Mesendoderm (in vitro differentiated cells): ENCODE results near the gene TIMP3.
A peak's percentile ranks its signal among the peaks of the same experiment; 100 is the strongest.

Experiments
- DNase-seq: peaks from one replicate; pipeline ENCODE4 v3.0.0; 2013
- H2AK5ac ChIP-seq: 2 replicates; pipeline ENCODE4 v1.6.1; 2013; ENCODE audit warnings: low read length, inconsistent platforms
- H2BK120ac ChIP-seq: 2 replicates; pipeline ENCODE4 v1.6.1; 2013; ENCODE audit warnings: low read depth, mild to moderate bottlenecking, low read length, moderate library complexity, mixed read lengths
- H2BK15ac ChIP-seq: replicated peaks from 2 replicates; pipeline ENCODE4 v1.6.1; 2013; ENCODE audit warnings: low read depth, mild to moderate bottlenecking, moderate library complexity
- H2BK5ac ChIP-seq: 2 replicates; pipeline ENCODE4 v1.6.1; 2013; ENCODE audit warnings: low read length, inconsistent platforms
- H3K18ac ChIP-seq: 2 replicates; pipeline ENCODE4 v1.6.1; 2013; ENCODE audit warnings: mild to moderate bottlenecking, low read length, mixed read lengths
- H3K23ac ChIP-seq: one replicate; pipeline ENCODE4 v1.6.1; 2013; ENCODE audit warnings: low read length
- H3K27ac ChIP-seq: 2 replicates; pipeline ENCODE4 v1.5.1; 2013; ENCODE audit warnings: low read depth, mild to moderate bottlenecking, inconsistent platforms, low read length, moderate library complexity
- H3K27me3 ChIP-seq: 2 replicates; pipeline ENCODE4 v1.6.1; 2013; ENCODE audit warnings: low read length, control low read depth, mild to moderate bottlenecking, inconsistent platforms; ENCODE audit not compliant: insufficient read depth, poor library complexity
- H3K36me3 ChIP-seq: 2 replicates; pipeline ENCODE4 v1.6.1; 2013; ENCODE audit warnings: low read length, inconsistent platforms; ENCODE audit not compliant: control insufficient read depth, insufficient read depth
- H3K4ac ChIP-seq: one replicate; pipeline ENCODE4 v1.6.1; 2013; ENCODE audit warnings: low read depth, mild to moderate bottlenecking, low read length, moderate library complexity
- H3K4me1 ChIP-seq: 2 replicates; pipeline ENCODE4 v1.6.1; 2013; ENCODE audit warnings: low read depth, low read length, inconsistent platforms; ENCODE audit not compliant: control insufficient read depth
- H3K4me2 ChIP-seq: 2 replicates; pipeline ENCODE4 v1.6.1; 2013; ENCODE audit warnings: low read length
- H3K4me3 ChIP-seq: 2 replicates; pipeline ENCODE4 v1.5.1; 2013; ENCODE audit warnings: mild to moderate bottlenecking, low read length
- H3K56ac ChIP-seq: one replicate; pipeline ENCODE4 v1.6.1; 2013; ENCODE audit warnings: low read length
- H3K79me1 ChIP-seq: 2 replicates; pipeline ENCODE4 v1.6.1; 2013; ENCODE audit warnings: low read length, inconsistent platforms
- H3K79me2 ChIP-seq: 2 replicates; pipeline ENCODE4 v1.6.1; 2013; ENCODE audit warnings: mild to moderate bottlenecking, low read length; ENCODE audit not compliant: control insufficient read depth, insufficient read depth
- H3K9ac ChIP-seq: 2 replicates; pipeline ENCODE4 v1.6.1; 2013; ENCODE audit warnings: low read length, inconsistent platforms
- H4K5ac ChIP-seq: one replicate; pipeline ENCODE4 v1.6.1; 2013; ENCODE audit warnings: low read length
- H4K8ac ChIP-seq: one replicate; pipeline ENCODE4 v1.6.1; 2013; ENCODE audit warnings: low read depth, mild to moderate bottlenecking, control low read depth, low read length, moderate library complexity
- WGBS: extraction: QIAGEN DNeasy Blood & Tissue Kit; methylation state at CpG from one replicate; pipeline ENCODE4 v1.1.7; 2013; ENCODE audit warnings: low lambda C conversion rate, missing lambda C conversion rate; ENCODE audit not compliant: insufficient coverage; ENCODE audit errors: extremely low coverage; 5-methylcytosine and 5-hydroxymethylcytosine counted together

Gene TIMP3

DNA sequence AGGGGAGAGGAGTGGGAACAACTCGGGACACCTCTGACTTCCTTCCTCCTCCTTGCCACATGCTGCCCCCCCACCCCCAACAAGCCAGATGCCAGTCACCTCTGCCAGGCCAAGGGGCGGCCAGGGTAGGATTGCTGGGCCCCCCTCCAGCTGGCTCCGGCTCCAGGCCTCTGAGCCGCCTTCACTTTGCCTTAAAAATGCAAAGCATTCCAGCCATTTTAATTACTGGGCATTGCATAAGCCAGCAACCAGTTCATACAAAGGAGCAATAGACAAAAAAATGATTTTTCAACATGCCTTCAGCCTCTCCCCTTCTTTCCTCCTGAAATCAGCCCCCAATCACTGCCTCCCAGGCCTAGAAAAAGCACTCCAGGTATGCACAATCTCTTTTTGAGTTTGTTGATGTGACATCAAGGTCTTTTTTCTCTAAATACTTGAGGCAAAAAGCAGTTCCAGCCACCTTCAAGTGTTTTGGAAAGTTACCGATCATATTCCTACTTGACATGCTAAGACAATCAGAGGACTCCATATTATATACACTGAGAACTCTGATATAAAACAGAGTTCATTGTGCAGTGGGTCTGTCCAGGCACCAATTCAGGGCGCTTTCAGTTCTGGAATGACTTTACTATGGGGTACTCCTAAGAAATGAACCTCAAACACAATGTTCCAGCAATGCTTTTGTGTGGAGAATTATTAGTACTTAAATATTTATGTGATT is 12.4 kb upstream of the TIMP3 start:
- no peaks in the 10 kb centered on the region for H3K4me1 ChIP-seq
- H3K18ac ChIP-seq: peak overlapping the region; percentile 23
- H3K4me2 ChIP-seq: no peak overlapping the region
- no peak overlapping the region for H3K4me3 ChIP-seq
- H3K56ac ChIP-seq: peak overlapping the region; percentile 25
- no peak overlapping the region for H2BK5ac ChIP-seq
- H3K27me3 ChIP-seq: no peaks in the 10 kb centered on the region
- no peak overlapping the region for H3K4ac ChIP-seq
- H2BK15ac ChIP-seq: peak overlapping the region; percentile 20
- H4K5ac ChIP-seq: no peak overlapping the region
- H3K23ac ChIP-seq: no peak overlapping the region
- DNase-seq: peak; percentile 37
- H2AK5ac ChIP-seq: no peak overlapping the region
- H3K79me1 ChIP-seq: no peaks in the 10 kb centered on the region
- H3K27ac ChIP-seq: no peak overlapping the region
- H2BK120ac ChIP-seq: no peak overlapping the region
- no peak overlapping the region for H4K8ac ChIP-seq
- H3K79me2 ChIP-seq: no peaks in the 10 kb centered on the region
- no peaks in the 10 kb centered on the region for H3K36me3 ChIP-seq
- no CpG with 5 or more reads among the region's 6 CpGs for WGBS
- no peak overlapping the region for H3K9ac ChIP-seq

- no peak overlapping the region for H3K27ac ChIP-seq
- H2BK15ac ChIP-seq: no peak overlapping the region
- no peak overlapping the region for H3K4me2 ChIP-seq
- no peak overlapping the region for H3K56ac ChIP-seq
- H2AK5ac ChIP-seq: no peak overlapping the region
- H3K9ac ChIP-seq: no peak overlapping the region
- no peak overlapping the region for H3K23ac ChIP-seq
- WGBS: no CpG with 5 or more reads among the region's 9 CpGs
- no peaks in the 10 kb centered on the region for H3K27me3 ChIP-seq
- H2BK120ac ChIP-seq: no peak overlapping the region
- H3K79me2 ChIP-seq: no peaks in the 10 kb centered on the region
- no peak overlapping the region for H3K4ac ChIP-seq
- no peak overlapping the region for H4K8ac ChIP-seq
- no peak for DNase-seq
- H3K36me3 ChIP-seq: no peaks in the 10 kb centered on the region
- no peak overlapping the region for H3K18ac ChIP-seq
- H4K5ac ChIP-seq: no peak overlapping the region
- H2BK5ac ChIP-seq: no peak overlapping the region
- H3K4me3 ChIP-seq: no peak overlapping the region
- H3K79me1 ChIP-seq: no peaks in the 10 kb centered on the region
- peaks cover 2% of the 10 kb centered on the region for H3K4me1 ChIP-seq
These were observed 11.5 kb upstream of the TIMP3 start for GRCh38 chr22:32789797-32790620.

DNA sequence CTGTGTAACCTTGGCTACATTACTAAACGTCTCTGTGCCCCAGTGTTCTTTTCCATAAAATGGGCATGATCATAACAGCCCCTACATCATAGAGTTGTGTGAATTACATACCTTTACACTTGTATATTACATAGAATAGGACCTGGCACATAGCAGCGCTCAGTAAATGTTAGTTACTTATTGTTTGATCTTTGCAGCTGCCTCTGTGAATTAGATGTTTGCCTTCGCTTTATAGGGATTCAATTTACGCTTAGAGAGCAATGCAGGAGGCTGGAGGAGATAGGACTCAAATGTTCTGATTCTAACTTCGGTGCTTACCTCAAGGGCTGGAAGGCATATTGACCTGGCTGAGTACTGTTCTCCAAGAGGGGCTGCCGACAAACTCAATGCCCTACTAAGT is 10.4 kb upstream of the TIMP3 start:
- DNase-seq: no peak
- Histone ChIP-seq H3K79me1 (no peaks in the 10 kb centered on the region), H2BK120ac (no peak overlapping the region), H4K8ac (no peak overlapping the region), H3K4me2 (no peak overlapping the region), H3K4ac (no peak overlapping the region), H3K9ac (no peak overlapping the region), H3K36me3 (no peaks in the 10 kb centered on the region), H3K23ac (no peak overlapping the region), H3K4me3 (no peak overlapping the region), H3K4me1 (peaks cover 4% of the 10 kb centered on the region), H3K18ac (no peak overlapping the region), H4K5ac (no peak overlapping the region), H3K79me2 (no peaks in the 10 kb centered on the region), H2AK5ac (no peak overlapping the region), H2BK5ac (no peak overlapping the region), H2BK15ac (no peak overlapping the region), H3K27me3 (no peaks in the 10 kb centered on the region), H3K27ac (no peak overlapping the region), H3K56ac (no peak overlapping the region)
- no CpG with 5 or more reads among the region's 6 CpGs for WGBS

GRCh38 chr22:32791485-32791884 is 10.0 kb upstream of the TIMP3 start:
- Histone ChIP-seq H3K4ac (no peak overlapping the region), H3K36me3 (no peaks in the 10 kb centered on the region), H3K4me1 (peaks cover 5% of the 10 kb centered on the region), H2BK120ac (no peak overlapping the region), H3K27me3 (no peaks in the 10 kb centered on the region), H3K4me2 (no peak overlapping the region), H4K8ac (no peak overlapping the region), H3K56ac (no peak overlapping the region), H3K9ac (no peak overlapping the region), H3K27ac (no peak overlapping the region), H4K5ac (no peak overlapping the region), H3K79me2 (no peaks in the 10 kb centered on the region), H2BK15ac (no peak overlapping the region), H3K4me3 (no peak overlapping the region), H3K23ac (no peak overlapping the region), H2AK5ac (no peak overlapping the region), H3K79me1 (no peaks in the 10 kb centered on the region), H3K18ac (no peak overlapping the region), H2BK5ac (no peak overlapping the region)
- no CpG with 5 or more reads among the region's 7 CpGs for WGBS
- DNase-seq: no peak

DNA sequence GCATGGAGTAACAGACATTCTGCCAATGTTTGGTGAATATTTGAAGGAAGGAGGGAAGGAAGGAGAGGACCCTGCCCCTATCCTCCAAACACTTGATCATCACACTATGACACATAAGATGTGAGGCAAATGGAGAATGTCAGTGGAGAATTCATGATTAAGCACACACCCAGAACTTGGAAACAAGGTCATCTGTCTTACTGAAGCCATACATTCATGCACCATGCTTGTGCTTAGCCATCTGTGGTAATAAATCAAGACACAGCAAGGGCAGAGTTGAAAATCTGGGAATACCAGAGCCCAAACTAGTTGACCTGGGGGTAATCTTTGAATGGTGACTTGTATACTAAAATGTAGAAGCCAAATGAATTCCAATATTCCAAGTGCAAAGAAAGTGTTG is 7.9 kb upstream of the TIMP3 start:
- Histone ChIP-seq H2BK120ac (no peak overlapping the region), H4K8ac (no peak overlapping the region), H3K27me3 (no peaks in the 10 kb centered on the region), H3K56ac (no peak overlapping the region), H2BK15ac (no peak overlapping the region), H3K4me3 (no peak overlapping the region), H3K4ac (no peak overlapping the region), H3K79me1 (no peaks in the 10 kb centered on the region), H3K4me2 (no peak overlapping the region), H3K27ac (no peak overlapping the region), H3K23ac (no peak overlapping the region), H3K9ac (no peak overlapping the region), H4K5ac (no peak overlapping the region), H2BK5ac (no peak overlapping the region), H3K4me1 (peaks cover 5% of the 10 kb centered on the region), H2AK5ac (no peak overlapping the region), H3K79me2 (no peaks in the 10 kb centered on the region), H3K18ac (no peak overlapping the region), H3K36me3 (no peaks in the 10 kb centered on the region)
- DNase-seq: no peak
